ENCODE data around the gene PPM1H.

DNA sequence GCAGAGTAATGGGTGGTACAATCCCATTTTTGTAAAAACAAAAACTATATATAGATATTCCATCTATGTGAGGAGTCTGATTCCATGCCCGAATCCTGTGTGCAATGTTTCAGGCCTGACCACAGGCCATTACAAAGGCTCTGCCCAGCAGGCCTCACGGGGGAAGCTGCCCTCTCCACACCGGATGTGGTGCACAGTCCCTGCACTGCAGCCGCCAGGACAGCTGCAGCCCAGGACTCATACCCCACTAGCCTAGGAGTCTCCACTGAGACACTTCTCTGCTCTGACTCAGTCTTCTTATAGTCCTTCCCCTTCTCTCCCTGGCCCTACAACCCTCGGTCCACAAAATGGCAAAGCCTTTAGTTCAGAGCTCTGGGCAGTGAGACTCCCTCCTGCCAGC lies 190.4 kb downstream of the PPM1H start:
- TF ChIP-seq, protein P1, sequence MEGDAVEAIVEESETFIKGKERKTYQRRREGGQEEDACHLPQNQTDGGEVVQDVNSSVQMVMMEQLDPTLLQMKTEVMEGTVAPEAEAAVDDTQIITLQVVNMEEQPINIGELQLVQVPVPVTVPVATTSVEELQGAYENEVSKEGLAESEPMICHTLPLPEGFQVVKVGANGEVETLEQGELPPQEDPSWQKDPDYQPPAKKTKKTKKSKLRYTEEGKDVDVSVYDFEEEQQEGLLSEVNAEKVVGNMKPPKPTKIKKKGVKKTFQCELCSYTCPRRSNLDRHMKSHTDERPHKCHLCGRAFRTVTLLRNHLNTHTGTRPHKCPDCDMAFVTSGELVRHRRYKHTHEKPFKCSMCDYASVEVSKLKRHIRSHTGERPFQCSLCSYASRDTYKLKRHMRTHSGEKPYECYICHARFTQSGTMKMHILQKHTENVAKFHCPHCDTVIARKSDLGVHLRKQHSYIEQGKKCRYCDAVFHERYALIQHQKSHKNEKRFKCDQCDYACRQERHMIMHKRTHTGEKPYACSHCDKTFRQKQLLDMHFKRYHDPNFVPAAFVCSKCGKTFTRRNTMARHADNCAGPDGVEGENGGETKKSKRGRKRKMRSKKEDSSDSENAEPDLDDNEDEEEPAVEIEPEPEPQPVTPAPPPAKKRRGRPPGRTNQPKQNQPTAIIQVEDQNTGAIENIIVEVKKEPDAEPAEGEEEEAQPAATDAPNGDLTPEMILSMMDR (IDR thresholded peaks at IDR 0.05): no peak
- TF ChIP-seq GTF2I (CRISPR knock-in tag; conservative IDR thresholded peaks at IDR 0.05) (no peak), TEAD4 (CRISPR knock-in tag; IDR thresholded peaks at IDR 0.05) (no peak), SMAD3 (CRISPR knock-in tag; IDR thresholded peaks at IDR 0.05; ENCODE audit: borderline replicate concordance) (no peak), CBFB (CRISPR knock-in tag; IDR thresholded peaks at IDR 0.05; ENCODE audit: low read depth) (no peak), IRF2 (CRISPR knock-in tag; IDR thresholded peaks at IDR 0.05; ENCODE audit: borderline replicate concordance, low read depth) (no peak), SP1 (CRISPR knock-in tag; conservative IDR thresholded peaks at IDR 0.05) (no peak), PREB (CRISPR knock-in tag; IDR thresholded peaks at IDR 0.05; ENCODE audit: borderline replicate concordance) (no peak), USF1 (CRISPR knock-in tag; IDR thresholded peaks at IDR 0.05) (no peak), ZNF121 (CRISPR knock-in tag; IDR thresholded peaks at IDR 0.05) (no peak)

Data from WTC11 (cell line).